HG02840 (cell line): ENCODE results near the gene SLC2A8.

Experiments
- ATAC-seq: cut with Tn5 transposase; IDR thresholded peaks from one replicate; pipeline ENCODE4 v1.9.1; 2021; ENCODE audit warnings: mild to moderate bottlenecking, moderate library complexity, moderate number of reproducible peaks; ENCODE audit not compliant: unreplicated experiment, low FRiP score

Gene SLC2A8

GRCh38 chr9:127370672-127371648 is 26.0 kb upstream of the SLC2A8 start:
- ATAC-seq: no peak

- no peak for ATAC-seq
Measured at GRCh38 chr9:127380479-127380878, 16.5 kb upstream of the SLC2A8 start.

GRCh38 chr9:127382541-127382940 is 14.4 kb upstream of the SLC2A8 start:
- no peak for ATAC-seq

- ATAC-seq: no peak
Measured at GRCh38 chr9:127384016-127384730, 12.8 kb upstream of the SLC2A8 start.

- no peak for ATAC-seq
Measured at GRCh38 chr9:127384901-127385300, 12.1 kb upstream of the SLC2A8 start.

- no peak for ATAC-seq
Measured at GRCh38 chr9:127386249-127386648, 10.7 kb upstream of the SLC2A8 start.

- no peak for ATAC-seq
Measured at GRCh38 chr9:127386981-127387380, 10.0 kb upstream of the SLC2A8 start.

GRCh38 chr9:127388037-127388855 is 8.7 kb upstream of the SLC2A8 start:
- ATAC-seq: no peak

GRCh38 chr9:127388856-127389238 is 8.1 kb upstream of the SLC2A8 start:
- no peak for ATAC-seq

- no peak for ATAC-seq
Measured at GRCh38 chr9:127389381-127390247, 7.4 kb upstream of the SLC2A8 start.

GRCh38 chr9:127390248-127390545 is 6.8 kb upstream of the SLC2A8 start:
- ATAC-seq: no peak

GRCh38 chr9:127390563-127390962 is 6.4 kb upstream of the SLC2A8 start:
- no peak for ATAC-seq

- no peak for ATAC-seq
Measured at GRCh38 chr9:127392166-127392565, 4.8 kb upstream of the SLC2A8 start.

- no peak for ATAC-seq
Measured at GRCh38 chr9:127392976-127393375, 4.0 kb upstream of the SLC2A8 start.

GRCh38 chr9:127393645-127394044 is 3.3 kb upstream of the SLC2A8 start:
- ATAC-seq: no peak

GRCh38 chr9:127395497-127396252 is 1.3 kb upstream of the SLC2A8 start:
- ATAC-seq: no peak

- no peak for ATAC-seq
Measured at GRCh38 chr9:127396253-127396807, 639 bp upstream of the SLC2A8 start.

- ATAC-seq: no peak
Measured at GRCh38 chr9:127397646-127398274, 791 bp downstream of the SLC2A8 start.

GRCh38 chr9:127398275-127398647 is 1.3 kb downstream of the SLC2A8 start:
- no peak for ATAC-seq
